GM04503 (cell line): ENCODE measurements around the gene SCYL2.

ENCODE experiments used
- DNase-seq: peaks from one replicate; pipeline ENCODE4 v3.0.0-alpha.2; 2012; ENCODE audit warnings: low read depth

SCYL2 gene

DNA sequence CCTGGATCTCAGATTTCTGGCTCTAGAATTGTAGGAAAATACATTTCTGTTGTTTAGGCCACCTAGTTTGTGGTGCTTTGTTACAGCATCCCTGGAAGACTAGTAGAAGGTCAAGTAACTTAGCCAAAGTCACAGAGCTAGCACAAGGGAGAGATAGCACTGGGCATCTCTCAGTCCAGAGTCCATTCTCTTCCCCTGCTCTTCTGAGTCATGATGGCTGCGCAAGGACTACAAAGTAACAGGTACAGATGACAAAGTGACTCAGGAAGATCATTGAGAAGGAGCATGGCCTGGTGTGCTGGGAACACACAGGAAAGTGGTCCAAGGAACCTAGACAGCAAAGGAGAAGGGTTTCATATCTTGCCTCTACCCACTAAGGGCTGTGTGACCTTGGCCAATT is 109.2 kb downstream of the SCYL2 start:
- DNase-seq, result no peak

DNA sequence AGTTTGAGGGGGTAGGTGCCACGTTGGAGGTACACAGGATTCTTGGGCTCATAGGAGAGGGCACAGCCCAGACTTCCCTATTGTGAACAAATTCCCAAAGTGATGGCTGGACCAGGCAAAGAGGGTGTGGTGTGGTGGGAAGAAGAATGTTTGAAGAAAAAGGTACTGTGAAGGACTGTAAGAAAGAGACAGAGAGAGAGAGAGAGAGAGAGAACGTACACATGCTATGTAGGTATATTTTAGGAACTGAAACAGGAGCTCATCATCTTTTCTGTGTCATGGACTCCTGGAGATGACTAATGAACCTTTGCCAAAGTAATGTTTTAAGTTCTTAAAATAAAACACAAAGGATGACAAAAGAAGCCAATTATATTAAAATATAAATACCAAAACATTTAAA is 114.4 kb downstream of the SCYL2 start:
- DNase-seq, result no peak

DNA sequence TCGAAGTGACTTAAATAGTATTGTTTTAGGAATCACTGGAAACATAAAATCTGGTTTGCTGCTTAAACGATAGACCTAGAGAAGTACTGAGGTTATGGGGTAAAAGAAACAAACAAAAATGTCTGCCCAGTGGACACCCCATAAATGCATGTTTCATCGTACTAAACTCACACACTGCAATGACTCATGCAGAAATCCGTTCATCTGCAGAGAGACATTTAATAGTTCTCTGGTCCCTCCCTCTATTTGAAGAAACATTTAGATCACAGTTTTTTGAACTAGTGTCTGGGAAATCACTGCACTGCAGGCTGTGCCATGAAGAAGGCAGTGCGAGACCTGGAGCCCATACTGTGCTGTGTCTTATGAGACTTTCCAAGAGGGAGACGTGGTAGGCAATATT is 115.4 kb downstream of the SCYL2 start:
- DNase-seq, result no peak

DNA sequence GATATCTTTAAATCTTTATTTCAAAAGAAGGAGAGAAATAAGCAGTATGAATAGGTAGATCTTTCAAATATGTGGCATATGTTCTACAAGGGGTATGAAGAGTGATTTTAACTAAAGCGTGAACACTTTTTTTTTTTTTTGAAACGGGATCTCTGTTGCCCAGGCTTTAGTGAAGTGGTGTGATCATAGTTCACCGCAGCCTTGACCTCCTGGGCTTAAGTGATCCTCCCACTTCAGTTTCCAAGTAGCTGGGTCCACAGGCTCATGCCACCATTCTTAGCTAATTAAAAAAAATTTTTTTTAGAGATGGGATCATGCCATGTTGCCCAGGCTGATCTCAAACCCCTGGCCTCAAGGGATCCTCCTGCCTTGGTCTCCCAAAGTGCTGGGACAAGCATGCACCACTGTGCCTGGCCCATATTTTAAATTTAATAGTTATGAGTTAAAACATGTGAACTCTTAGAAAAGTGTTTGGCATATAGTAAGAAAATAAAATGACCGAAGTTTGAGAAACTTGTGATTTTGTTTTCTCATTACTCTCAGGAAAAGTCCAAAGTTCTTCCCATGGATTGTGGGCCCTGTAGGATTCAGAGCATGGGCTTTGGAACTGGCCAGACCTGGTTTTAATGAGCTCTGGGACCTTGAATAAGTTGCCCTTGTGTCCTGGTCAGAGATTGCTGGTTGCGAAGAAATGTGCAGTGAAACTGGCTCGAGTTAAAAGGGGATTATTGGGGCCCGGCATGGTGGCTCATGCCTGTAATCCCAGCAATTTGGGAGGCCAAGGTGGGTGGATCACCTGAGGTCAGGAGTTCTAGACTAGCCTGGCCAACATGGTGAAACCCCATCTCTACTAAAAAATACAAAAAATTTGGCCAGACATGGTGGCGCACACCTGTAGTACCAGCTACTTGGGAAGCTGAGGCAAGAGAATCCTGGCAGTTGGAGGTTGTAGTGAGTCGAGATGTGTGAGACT is 116.9 kb downstream of the SCYL2 start:
- DNase-seq, result no peak

DNA sequence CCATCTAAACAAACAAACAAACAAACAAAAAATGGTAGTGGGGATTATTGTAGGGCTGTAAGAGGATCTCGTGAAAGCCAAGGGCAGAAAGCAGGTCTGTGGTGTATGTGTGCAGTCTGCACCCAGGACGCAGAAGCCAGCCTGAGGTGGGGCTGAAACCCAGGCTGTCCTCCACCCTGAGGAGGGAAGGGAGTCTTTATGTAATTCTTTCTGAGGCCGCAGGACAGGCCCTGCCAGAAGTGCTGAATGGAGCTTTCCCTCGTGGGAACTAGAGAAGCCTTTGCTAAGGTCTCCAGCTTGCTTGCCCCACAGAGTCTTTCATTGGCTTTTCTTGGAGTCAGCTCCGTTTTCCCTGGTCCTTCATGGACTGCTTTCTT is 117.6 kb downstream of the SCYL2 start:
- no peak for DNase-seq

DNA sequence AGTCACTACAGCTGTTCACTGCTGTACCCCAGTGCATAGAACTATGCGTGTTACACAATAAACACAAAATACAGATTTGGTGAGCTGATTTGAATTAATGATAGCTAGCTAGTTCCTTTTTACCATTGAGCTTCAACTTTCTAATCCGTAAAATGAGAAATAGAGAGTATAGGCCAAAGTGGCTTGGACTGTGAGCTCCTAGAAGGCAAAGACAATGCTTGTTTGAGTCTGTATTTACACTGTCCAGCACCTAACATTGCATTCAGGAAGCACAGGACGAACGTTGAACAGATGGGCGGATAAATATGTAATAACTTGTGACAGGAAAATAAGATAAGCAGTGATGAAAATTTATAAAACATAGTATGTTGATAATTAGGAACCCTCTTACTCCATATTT is 121.4 kb downstream of the SCYL2 start:
- DNase-seq, result no peak
